Vagina (tissue), 2 donors: ENCODE data around the gene R3HDM2.

Source experiments
- CTCF ChIP-seq, 3 experiments: fragments of 450-650 bp in 2 of 3; fragments of 200-600 bp in 1 of 3; sonication (generic) in 1 of 3; IDR thresholded peaks; one replicate each; pipeline ENCODE4 v1.5.1; 2017 to 2019; ENCODE audit warnings: antibody characterized with exemption in 3 of 3, mild to moderate bottlenecking in 2 of 3, moderate library complexity in 2 of 3
- POLR2A ChIP-seq, 2 donors: fragments of 450-650 bp; IDR thresholded peaks; one replicate each; pipeline ENCODE4 v1.6.1; 2017; ENCODE audit warnings: antibody characterized with exemption in 2 of 2, mild to moderate bottlenecking in 2 of 2, moderate library complexity in 2 of 2
- POLR2AphosphoS5 ChIP-seq, 2 donors: sonication (generic); formaldehyde crosslinking; IDR thresholded peaks; one replicate each; pipeline ENCODE4 v1.9.0; 2017; ENCODE audit warnings: antibody characterized with exemption in 2 of 2, mild to moderate bottlenecking in 2 of 2, low read depth in 1 of 2; ENCODE audit not compliant: insufficient read depth in 1 of 2

GRCh38 chr12:57220770-57221168 lies 210.1 kb downstream of the R3HDM2 start:
- TF ChIP-seq CTCF (IDR thresholded peaks at IDR 0.05) (no peak), POLR2AphosphoS5 (IDR thresholded peaks at IDR 0.05; ENCODE audit: insufficient read depth in 1 of 2, low read depth in 1 of 2) (no peak), POLR2A (IDR thresholded peaks at IDR 0.05) (no peak)
